ENCODE data around the gene LGI2.

Gene LGI2

GRCh38 chr4:24963277-24963676 lies 67.5 kb downstream of the LGI2 start:
- no peak for DNase-seq

GRCh38 chr4:24957886-24958285 lies 72.9 kb downstream of the LGI2 start:
- no peak for DNase-seq

- no peak for DNase-seq
Measured at GRCh38 chr4:24956763-24957162, 74.0 kb downstream of the LGI2 start.

- no peak for DNase-seq
Measured at GRCh38 chr4:24956091-24956490, 74.7 kb downstream of the LGI2 start.

GRCh38 chr4:24952667-24953066 lies 78.1 kb downstream of the LGI2 start:
- no peak for DNase-seq

- DNase-seq: no peak
Measured at GRCh38 chr4:24949970-24950369, 80.8 kb downstream of the LGI2 start.

Data from KG1 (cell line).